MM.1S (cell line): ENCODE measurements around the gene ENTREP3.

Experiments used
- DNase-seq: peaks from one replicate; pipeline ENCODE4 v3.0.0-alpha.2; 2015
- H2AFZ ChIP-seq: fragments of 300-600 bp; sonication (generic); 2 replicates; pipeline ENCODE4 v1.6.0; 2016; ENCODE audit warnings: antibody characterized with exemption, low read length
- H3F3A ChIP-seq: fragments of 300-600 bp; sonication (generic); 2 replicates; pipeline ENCODE4 v1.6.1; 2016; ENCODE audit warnings: mild to moderate bottlenecking, antibody characterized with exemption, low read length, moderate library complexity, mixed read lengths; ENCODE audit not compliant: insufficient read depth
- H3K27ac ChIP-seq: fragments of 300-600 bp; sonication (generic); 2 replicates; pipeline ENCODE4 v1.5.1; 2016; ENCODE audit warnings: mild to moderate bottlenecking, low read length
- H3K27me3 ChIP-seq: fragments of 300-600 bp; sonication (generic); replicated peaks from 2 replicates; pipeline ENCODE4 v1.6.0; 2016; ENCODE audit warnings: low read length; ENCODE audit not compliant: insufficient read depth
- H3K36me3 ChIP-seq: fragments of 300-600 bp; sonication (generic); replicated peaks from 2 replicates; pipeline ENCODE4 v1.6.1; 2016; ENCODE audit warnings: mild to moderate bottlenecking, low read length, mixed read lengths; ENCODE audit not compliant: insufficient read depth
- H3K4me1 ChIP-seq: fragments of 300-600 bp; sonication (generic); 2 replicates; pipeline ENCODE4 v1.6.1; 2016; ENCODE audit warnings: low read length, mixed read lengths
- H3K4me2 ChIP-seq: fragments of 300-600 bp; sonication (generic); 2 replicates; pipeline ENCODE4 v1.6.0; 2016; ENCODE audit warnings: low read depth, low read length
- H3K4me3 ChIP-seq: fragments of 300-600 bp; sonication (generic); 2 replicates; pipeline ENCODE4 v1.5.1; 2016; ENCODE audit warnings: low read length, mixed read lengths
- H3K79me2 ChIP-seq: fragments of 300-600 bp; sonication (generic); 2 replicates; pipeline ENCODE4 v1.6.1; 2016; ENCODE audit warnings: mixed run types, low read length, mixed read lengths
- H3K9ac ChIP-seq: fragments of 300-600 bp; sonication (generic); 2 replicates; pipeline ENCODE4 v1.6.1; 2016; ENCODE audit warnings: low read length, mixed read lengths
- H3K9me2 ChIP-seq: fragments of 300-600 bp; sonication (generic); replicated peaks from 2 replicates; pipeline ENCODE4 v1.6.1; 2016; ENCODE audit warnings: mild to moderate bottlenecking, low read length, mixed read lengths; ENCODE audit not compliant: insufficient read depth
- H3K9me3 ChIP-seq: fragments of 300-600 bp; sonication (generic); replicated peaks from 2 replicates; pipeline ENCODE4 v1.6.1; 2016; ENCODE audit warnings: mild to moderate bottlenecking, low read length, mixed read lengths; ENCODE audit not compliant: insufficient read depth
- H4K20me1 ChIP-seq: fragments of 300-600 bp; sonication (generic); 2 replicates; pipeline ENCODE4 v1.6.1; 2016; ENCODE audit warnings: mild to moderate bottlenecking, low read length, moderate library complexity, mixed read lengths; ENCODE audit not compliant: insufficient read depth
- EZH2 ChIP-seq: fragments of 300-600 bp; sonication (generic); optimal IDR thresholded peaks from 2 replicates; pipeline ENCODE3; 2017; ENCODE audit warnings: low read depth, mild to moderate bottlenecking, antibody characterized with exemption, low read length, mixed read lengths
- EZH2phosphoT487 ChIP-seq: fragments of 300-600 bp; sonication (generic); IDR thresholded peaks from 2 replicates; pipeline ENCODE4 v1.6.1; 2018; ENCODE audit warnings: antibody characterized with exemption, low read length
- TF ChIP-seq, protein P1 (sequence below): fragments of 300-600 bp; sonication (generic); IDR thresholded peaks from 2 replicates; pipeline ENCODE4 v1.5.1; 2016; ENCODE audit warnings: antibody characterized with exemption, low read length, mixed read lengths

Gene ENTREP3

DNA sequence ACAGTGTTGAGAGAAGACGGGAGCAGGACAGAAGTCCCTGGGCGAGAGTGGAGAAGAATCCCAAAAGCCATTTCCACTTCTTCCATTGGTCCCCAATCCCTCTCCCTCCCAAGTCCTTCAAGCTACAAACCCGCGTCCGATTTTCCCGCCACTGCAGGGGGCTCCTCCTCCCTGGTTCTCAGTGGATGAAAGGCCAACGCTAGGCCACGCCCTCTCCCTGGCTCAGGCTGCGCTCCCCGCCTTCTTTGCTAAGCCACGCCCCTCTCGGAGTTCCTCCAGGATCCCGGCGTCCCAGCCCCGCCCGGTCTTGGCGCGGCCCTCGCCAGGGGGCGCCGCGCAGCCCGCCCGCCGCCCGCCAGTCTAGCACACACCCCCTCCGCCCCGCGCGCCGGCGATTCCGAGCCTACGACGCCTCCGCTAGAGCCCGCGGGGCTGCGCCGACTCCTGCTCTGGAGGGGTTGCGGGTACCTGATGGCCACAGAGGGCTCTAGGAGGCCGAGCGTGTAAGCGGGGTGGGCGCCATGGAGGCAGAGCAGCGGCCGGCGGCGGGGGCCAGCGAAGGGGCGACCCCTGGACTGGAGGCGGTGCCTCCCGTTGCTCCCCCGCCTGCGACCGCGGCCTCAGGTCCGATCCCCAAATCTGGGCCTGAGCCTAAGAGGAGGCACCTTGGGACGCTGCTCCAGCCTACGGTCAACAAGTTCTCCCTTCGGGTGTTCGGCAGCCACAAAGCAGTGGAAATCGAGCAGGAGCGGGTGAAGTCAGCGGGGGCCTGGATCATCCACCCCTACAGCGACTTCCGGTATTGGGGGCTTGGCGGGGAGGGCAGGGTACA is 22.0 kb upstream of the ENTREP3 start, which contains the start of gene HCN3:
TSS of gene HCN3 (plus strand) at position 394 of the 832 bp plus-strand sequence. CDS start at position 522, 128 bp downstream.
- peaks cover 14% of the 10 kb centered on the region for H3K79me2 ChIP-seq
- peak within 1 kb of the TSS; percentile 99 for H3K4me2 ChIP-seq
- no peaks in the 10 kb centered on the region for H3K36me3 ChIP-seq
- no peaks in the 10 kb centered on the region for H3K27me3 ChIP-seq
- peaks cover 25% of the 10 kb centered on the region for H3F3A ChIP-seq
- no peak for TF ChIP-seq EZH2phosphoT487
- TF ChIP-seq, protein P1, sequence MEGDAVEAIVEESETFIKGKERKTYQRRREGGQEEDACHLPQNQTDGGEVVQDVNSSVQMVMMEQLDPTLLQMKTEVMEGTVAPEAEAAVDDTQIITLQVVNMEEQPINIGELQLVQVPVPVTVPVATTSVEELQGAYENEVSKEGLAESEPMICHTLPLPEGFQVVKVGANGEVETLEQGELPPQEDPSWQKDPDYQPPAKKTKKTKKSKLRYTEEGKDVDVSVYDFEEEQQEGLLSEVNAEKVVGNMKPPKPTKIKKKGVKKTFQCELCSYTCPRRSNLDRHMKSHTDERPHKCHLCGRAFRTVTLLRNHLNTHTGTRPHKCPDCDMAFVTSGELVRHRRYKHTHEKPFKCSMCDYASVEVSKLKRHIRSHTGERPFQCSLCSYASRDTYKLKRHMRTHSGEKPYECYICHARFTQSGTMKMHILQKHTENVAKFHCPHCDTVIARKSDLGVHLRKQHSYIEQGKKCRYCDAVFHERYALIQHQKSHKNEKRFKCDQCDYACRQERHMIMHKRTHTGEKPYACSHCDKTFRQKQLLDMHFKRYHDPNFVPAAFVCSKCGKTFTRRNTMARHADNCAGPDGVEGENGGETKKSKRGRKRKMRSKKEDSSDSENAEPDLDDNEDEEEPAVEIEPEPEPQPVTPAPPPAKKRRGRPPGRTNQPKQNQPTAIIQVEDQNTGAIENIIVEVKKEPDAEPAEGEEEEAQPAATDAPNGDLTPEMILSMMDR = peak; percentile 78
- no peak for TF ChIP-seq EZH2
- H3K9me3 ChIP-seq = no peaks in the 10 kb centered on the region
- H4K20me1 ChIP-seq = no peaks in the 10 kb centered on the region
- peak within 1 kb of the TSS; percentile 76 for H3K4me3 ChIP-seq
- H3K9ac ChIP-seq = peak within 1 kb of the TSS; percentile 20; the same call in 1 of the 2 replicates
- peak; percentile 99 for DNase-seq
- H3K27ac ChIP-seq = no peak within 1 kb of the TSS
- H3K4me1 ChIP-seq = peaks cover 16% of the 10 kb centered on the region
- H2AFZ ChIP-seq = peak within 1 kb of the TSS; percentile 83
- H3K9me2 ChIP-seq = no peaks in the 10 kb centered on the region

DNA sequence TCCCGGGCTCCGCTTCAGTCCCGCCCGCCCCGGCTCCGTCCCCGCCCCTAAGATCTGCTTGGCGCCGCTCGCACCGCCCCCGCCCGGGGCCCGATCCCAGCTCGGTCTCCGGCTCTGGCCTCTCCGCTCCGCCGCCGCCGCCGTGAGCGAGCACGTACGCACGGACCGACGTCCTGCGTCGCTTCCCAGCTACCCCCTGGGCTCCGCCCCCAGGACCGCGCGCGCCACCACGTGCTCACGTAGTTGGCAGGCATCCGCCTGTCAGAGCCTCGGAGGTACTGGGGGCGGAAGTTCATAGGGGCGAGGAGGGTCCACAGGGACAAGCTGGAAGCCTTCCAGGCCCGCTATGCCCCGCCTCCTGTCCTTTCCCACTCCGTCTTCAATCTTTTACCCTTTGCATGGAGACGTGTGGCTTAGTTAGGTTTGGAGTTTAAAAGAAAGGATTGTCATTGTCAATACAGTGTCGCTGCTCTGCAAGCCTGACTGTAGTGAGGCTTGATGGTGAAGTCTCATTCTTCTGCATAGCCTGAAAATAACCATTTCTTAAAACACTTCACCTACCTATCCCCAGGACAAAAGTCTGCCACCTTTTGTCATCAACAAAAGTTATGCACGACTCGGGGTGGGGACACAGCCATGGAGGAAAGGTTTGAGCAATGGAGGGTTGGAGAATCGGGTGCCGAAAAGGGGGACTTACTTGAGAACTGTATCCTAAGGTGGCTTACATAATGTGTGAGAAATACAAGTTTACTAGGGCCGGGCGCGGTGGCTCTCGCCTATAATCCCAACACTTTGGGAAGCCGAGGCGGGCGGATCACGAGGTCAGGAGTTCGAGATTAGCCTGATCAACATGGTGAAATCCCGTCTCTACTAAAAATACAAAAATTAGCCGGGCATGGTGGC is 18.3 kb upstream of the ENTREP3 start, which contains the start of gene CLK2:
TSS of gene CLK2 (minus strand) at position 162 of the 903 bp plus-strand sequence. CDS start 2,527 bp downstream, outside the sequence.
- H2AFZ ChIP-seq = peak within 1 kb of the TSS; percentile 100
- H3K4me3 ChIP-seq = peak within 1 kb of the TSS; percentile 83
- TF ChIP-seq EZH2 = no peak
- TF ChIP-seq EZH2phosphoT487 = no peak
- TF ChIP-seq, protein P1 = no peak
- peak; percentile 100 for DNase-seq
- H3K27me3 ChIP-seq = no peaks in the 10 kb centered on the region
- peaks cover 20% of the 10 kb centered on the region for H3K36me3 ChIP-seq
- H3K4me2 ChIP-seq = peak within 1 kb of the TSS; percentile 100
- H3K27ac ChIP-seq = peak within 1 kb of the TSS; percentile 53; the same call in 1 of the 2 replicates
- peak within 1 kb of the TSS; percentile 78 for H3K9ac ChIP-seq
- no peaks in the 10 kb centered on the region for H4K20me1 ChIP-seq
- H3K79me2 ChIP-seq = peaks cover 46% of the 10 kb centered on the region
- peaks cover 14% of the 10 kb centered on the region for H3K4me1 ChIP-seq
- no peaks in the 10 kb centered on the region for H3K9me3 ChIP-seq
- H3F3A ChIP-seq = peaks cover 25% of the 10 kb centered on the region
- no peaks in the 10 kb centered on the region for H3K9me2 ChIP-seq

DNA sequence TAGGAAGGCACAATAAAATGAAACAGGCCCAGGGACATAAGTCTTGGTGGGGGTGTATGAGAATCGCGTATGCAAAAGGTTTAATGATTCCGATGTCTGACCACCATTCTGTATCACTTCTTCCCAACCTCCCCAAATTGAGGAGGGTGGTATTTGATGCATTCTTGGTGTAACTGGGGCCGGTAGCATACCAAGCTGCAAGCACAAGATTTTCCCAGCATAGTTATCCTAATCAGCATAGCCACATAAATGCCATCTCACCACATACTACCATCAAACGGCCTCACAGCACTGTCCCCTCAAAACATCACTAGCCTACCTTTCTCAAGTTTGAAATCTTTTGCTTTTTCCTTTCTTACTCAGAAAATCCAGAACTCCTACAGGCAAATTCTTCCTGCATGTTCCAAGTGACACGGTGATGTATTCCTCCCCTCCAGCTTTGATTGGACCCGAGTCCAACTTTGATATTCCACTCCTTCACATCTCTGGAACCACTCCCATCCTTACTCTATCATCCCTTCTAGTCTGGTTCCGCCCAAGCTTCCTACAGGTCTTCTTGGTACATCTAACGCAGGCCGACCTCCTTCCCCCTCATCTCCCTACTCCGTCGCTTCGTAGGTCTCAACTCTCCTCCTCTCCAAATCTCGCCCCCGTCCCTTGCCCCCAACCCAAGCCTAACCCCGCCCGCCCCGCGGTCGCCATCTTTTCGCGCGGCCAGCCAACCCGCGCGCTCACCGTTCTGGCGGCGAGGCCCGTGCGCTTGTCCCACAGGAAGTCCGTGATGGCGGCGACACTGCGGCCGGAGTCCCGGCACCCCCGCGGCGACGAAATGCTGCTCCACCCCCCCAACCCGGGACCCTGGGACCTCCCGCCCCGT is 17.4 kb upstream of the ENTREP3 start:
- Histone ChIP-seq H3F3A (peaks cover 24% of the 10 kb centered on the region), H3K9ac (peak overlapping the region; percentile 78), H3K4me1 (peaks cover 11% of the 10 kb centered on the region), H3K79me2 (peaks cover 49% of the 10 kb centered on the region), H2AFZ (peak overlapping the region; percentile 100), H3K36me3 (peaks cover 27% of the 10 kb centered on the region), H4K20me1 (no peaks in the 10 kb centered on the region), H3K4me3 (peak overlapping the region; percentile 83), H3K4me2 (peak overlapping the region; percentile 100), H3K27ac (peak overlapping the region; percentile 53; the same call in 1 of the 2 replicates), H3K9me2 (no peaks in the 10 kb centered on the region), H3K27me3 (no peaks in the 10 kb centered on the region), H3K9me3 (no peaks in the 10 kb centered on the region)
- TF ChIP-seq EZH2phosphoT487 (no peak), EZH2 (no peak)
- TF ChIP-seq, protein P1 = no peak
- no peak for DNase-seq
